ENCODE measurements around the gene NXPH3.
"Not testable (repeated sequence)": the region's sequence is repeated elsewhere in the genome, so short reads cannot be mapped to it uniquely, and the experiment has no call there.

Gene NXPH3

GRCh38 chr17:49575679-49576087, at the start of gene NXPH3:
Gene NXPH3 (plus strand): TSS chr17:49575871. CDS start chr17:49576220, 349 bp downstream.
- DNase-seq (ENCODE audit: low read depth): no peak

GRCh38 chr17:49527927-49528651, 47.6 kb upstream of the NXPH3 start:
- DNase-seq (ENCODE audit: low read depth): no peak

GRCh38 chr17:49528966-49529365, 46.7 kb upstream of the NXPH3 start:
- DNase-seq (ENCODE audit: low read depth): no peak

- DNase-seq (ENCODE audit: low read depth): no peak
Observed at GRCh38 chr17:49530118-49530517, 45.6 kb upstream of the NXPH3 start.

- no peak for DNase-seq (ENCODE audit: low read depth)
Observed at GRCh38 chr17:49543860-49544259, 31.8 kb upstream of the NXPH3 start.

GRCh38 chr17:49545007-49545660, 30.5 kb upstream of the NXPH3 start:
- no peak for DNase-seq (ENCODE audit: low read depth)

- DNase-seq (ENCODE audit: low read depth): no peak
Observed at GRCh38 chr17:49545806-49546545, 29.7 kb upstream of the NXPH3 start.

- no peak for DNase-seq (ENCODE audit: low read depth)
Observed at GRCh38 chr17:49546546-49547535, 28.8 kb upstream of the NXPH3 start.

GRCh38 chr17:49547566-49547965, 28.1 kb upstream of the NXPH3 start:
- DNase-seq (ENCODE audit: low read depth): no peak

- DNase-seq (ENCODE audit: low read depth): no peak
Observed at GRCh38 chr17:49548051-49548505, 27.6 kb upstream of the NXPH3 start.

GRCh38 chr17:49548506-49549310, 27.0 kb upstream of the NXPH3 start:
- DNase-seq (ENCODE audit: low read depth): peak; percentile 21

GRCh38 chr17:49549311-49549605, 26.4 kb upstream of the NXPH3 start:
- DNase-seq (ENCODE audit: low read depth): no peak

GRCh38 chr17:49549691-49550678, 25.7 kb upstream of the NXPH3 start:
- no peak for DNase-seq (ENCODE audit: low read depth)

- not testable (repeated sequence) for DNase-seq (ENCODE audit: low read depth)
Observed at GRCh38 chr17:49550764-49551163, 24.9 kb upstream of the NXPH3 start.

- no peak for DNase-seq (ENCODE audit: low read depth)
Observed at GRCh38 chr17:49551221-49552069, 24.2 kb upstream of the NXPH3 start.

GRCh38 chr17:49552070-49552751, 23.5 kb upstream of the NXPH3 start:
- no peak for DNase-seq (ENCODE audit: low read depth)

- DNase-seq (ENCODE audit: low read depth): no peak
Observed at GRCh38 chr17:49553676-49554335, 21.9 kb upstream of the NXPH3 start.
